Thymus (tissue), 11 donors: ENCODE measurements around the gene SLC10A4. TPM values are rescaled to one million over a fixed set of nuclear protein-coding genes. Genes with fewer than 3 reads are reported as not detected.
A peak's percentile ranks its signal among the peaks of the same experiment; 100 is the strongest.

Experiments
- DNase-seq, 9 donors: peaks; one replicate each; pipeline ENCODE4 v3.0.0-alpha.2; 2013; ENCODE audit warnings: low spot score in 9 of 9, low read depth in 6 of 9, missing footprints in 1 of 9
- H3K27ac ChIP-seq, 2 donors: one replicate each; pipeline ENCODE4 v1.5.1; 2013; ENCODE audit warnings: control low read depth in 1 of 2, low read depth in 1 of 2, low read length in 1 of 2, mild to moderate bottlenecking in 1 of 2, moderate library complexity in 1 of 2
- H3K27me3 ChIP-seq, 2 donors: one replicate each; pipeline ENCODE4 v1.5.1; 2013; ENCODE audit warnings: low read length in 1 of 2; ENCODE audit not compliant: control insufficient read depth in 2 of 2, insufficient read depth in 1 of 2
- H3K36me3 ChIP-seq, 2 donors: one replicate each; pipeline ENCODE4 v1.5.1; 2013; ENCODE audit warnings: low read length in 1 of 2, mild to moderate bottlenecking in 1 of 2, moderate library complexity in 1 of 2; ENCODE audit not compliant: control insufficient read depth in 2 of 2, insufficient read depth in 2 of 2
- H3K4me1 ChIP-seq, 2 donors: one replicate each; pipeline ENCODE4 v1.5.1; 2013; ENCODE audit warnings: low read length in 2 of 2; ENCODE audit not compliant: control insufficient read depth in 2 of 2, insufficient read depth in 2 of 2
- H3K4me3 ChIP-seq, 2 donors: one replicate each; pipeline ENCODE4 v1.5.1; 2013; ENCODE audit warnings: low read length in 2 of 2, control low read depth in 1 of 2, mild to moderate bottlenecking in 1 of 2
- H3K9me3 ChIP-seq, 2 donors: one replicate each; pipeline ENCODE4 v1.5.1; 2013; ENCODE audit warnings: low read length in 1 of 2, mild to moderate bottlenecking in 1 of 2; ENCODE audit not compliant: control insufficient read depth in 2 of 2, insufficient read depth in 1 of 2
- WGBS: extraction: QIAGEN DNeasy Blood & Tissue Kit; methylation state at CpG from one replicate; pipeline ENCODE4 v1.1.7; 2013; 5-methylcytosine and 5-hydroxymethylcytosine counted together
- polyA plus RNA-seq: library from polyadenylated mRNA; stranded (reverse); fragments of 200-250 nt; gene quantifications from one replicate; pipeline ENCODE4 v1.2.3, GENCODE V29; 2013
- total RNA-seq: library from RNA; stranded (reverse); fragments of 120-200 nt; gene quantifications from one replicate; pipeline ENCODE4 v1.2.4, GENCODE V29; 2013
- donor health status: healthy.

The SLC10A4 gene
- total and polyA plus RNA-seq, 2 donors: 0.14 to 0.39 TPM

GRCh38 chr4:48481581-48481980 is 1.6 kb upstream of the SLC10A4 start:
- no peak overlapping the region for H3K27ac ChIP-seq
- no peak for DNase-seq
- peaks cover 3 to 5% of the 10 kb centered on the region in 2 donors for H3K4me1 ChIP-seq
- H3K36me3 ChIP-seq: no peaks in the 10 kb centered on the region
- H3K4me3 ChIP-seq: no peak overlapping the region
- peaks cover 30 to 63% of the 10 kb centered on the region in 2 donors for H3K27me3 ChIP-seq
- peaks cover 0 to 1% of the 10 kb centered on the region in 2 donors for H3K9me3 ChIP-seq
- WGBS: 71% methylated on average over 1 of the region's 1 CpG

GRCh38 chr4:48483777-48484493 is 792 bp downstream of the SLC10A4 start:
- Histone ChIP-seq H3K36me3 (no peaks in the 10 kb centered on the region), H3K27me3 (peaks cover 44 to 83% of the 10 kb centered on the region in 2 donors), H3K27ac (no peak overlapping the region), H3K4me3 (peak overlapping the region in 1 of 2 donors; percentile 42), H3K4me1 (peaks cover 3 to 5% of the 10 kb centered on the region in 2 donors), H3K9me3 (peaks cover 0 to 1% of the 10 kb centered on the region in 2 donors)
- no peak for DNase-seq
- 12% methylated on average over 66 of the region's 66 CpGs for WGBS

GRCh38 chr4:48484494-48485168 is 1.5 kb downstream of the SLC10A4 start:
- peaks cover 47 to 89% of the 10 kb centered on the region in 2 donors for H3K27me3 ChIP-seq
- no peak overlapping the region for H3K27ac ChIP-seq
- H3K4me3 ChIP-seq: no peak overlapping the region
- WGBS: 21% methylated on average over 22 of the region's 22 CpGs
- H3K9me3 ChIP-seq: peaks cover 0 to 1% of the 10 kb centered on the region in 2 donors
- peaks cover 3 to 5% of the 10 kb centered on the region in 2 donors for H3K4me1 ChIP-seq
- H3K36me3 ChIP-seq: no peaks in the 10 kb centered on the region
- no peak for DNase-seq

- Histone ChIP-seq H3K36me3 (no peaks in the 10 kb centered on the region), H3K4me3 (no peak overlapping the region), H3K27me3 (peaks cover 45 to 81% of the 10 kb centered on the region in 2 donors), H3K27ac (no peak overlapping the region), H3K4me1 (peaks cover 2 to 9% of the 10 kb centered on the region in 2 donors), H3K9me3 (peaks cover 0 to 1% of the 10 kb centered on the region in 2 donors)
- no peak for DNase-seq
- WGBS: 13% methylated on average over 14 of the region's 14 CpGs
Observed at GRCh38 chr4:48489683-48490011, 6.5 kb downstream of the SLC10A4 start.

- peaks cover 2 to 9% of the 10 kb centered on the region in 2 donors for H3K4me1 ChIP-seq
Observed at GRCh38 chr4:48490012-48490679, 7.0 kb downstream of the SLC10A4 start, which contains the start of gene ZAR1. TSS of gene ZAR1 (plus strand) at chr4:48490252. CDS start at chr4:48490292, 40 bp downstream.

GRCh38 chr4:48490680-48491513 is 7.8 kb downstream of the SLC10A4 start:
- WGBS: 15% methylated on average over 104 of the region's 104 CpGs
- H3K9me3 ChIP-seq: peaks cover 0 to 1% of the 10 kb centered on the region in 2 donors
- peaks cover 2 to 9% of the 10 kb centered on the region in 2 donors for H3K4me1 ChIP-seq
- no peak overlapping the region for H3K27ac ChIP-seq
- DNase-seq: peak in 3 of 9 donors; percentile 13 to 45 (median 31)
- H3K36me3 ChIP-seq: no peaks in the 10 kb centered on the region
- peak overlapping the region in 1 of 2 donors; percentile 37 for H3K4me3 ChIP-seq
- peaks cover 41 to 68% of the 10 kb centered on the region in 2 donors for H3K27me3 ChIP-seq

More at GRCh38 chr4:48490012-48490679, 7.0 kb downstream of the SLC10A4 start, which contains the start of gene ZAR1:
- H3K27me3 ChIP-seq: peaks cover 41 to 76% of the 10 kb centered on the region in 2 donors
- no peak within 1 kb of the TSS for H3K27ac ChIP-seq
- peaks cover 0 to 1% of the 10 kb centered on the region in 2 donors for H3K9me3 ChIP-seq
- H3K36me3 ChIP-seq: no peaks in the 10 kb centered on the region
- peak within 1 kb of the TSS in 1 of 2 donors; percentile 37 for H3K4me3 ChIP-seq
- 4% methylated on average over 80 of the region's 80 CpGs for WGBS
- DNase-seq: no peak

- Histone ChIP-seq H3K9me3 (peaks cover 0 to 1% of the 10 kb centered on the region in 2 donors), H3K27me3 (peaks cover 41 to 62% of the 10 kb centered on the region in 2 donors), H3K27ac (no peak overlapping the region), H3K4me3 (no peak overlapping the region), H3K36me3 (no peaks in the 10 kb centered on the region), H3K4me1 (peaks cover 2 to 9% of the 10 kb centered on the region in 2 donors)
- DNase-seq: no peak
- 81% methylated on average over 23 of the region's 23 CpGs for WGBS
Observed at GRCh38 chr4:48491514-48492176, 8.5 kb downstream of the SLC10A4 start.

GRCh38 chr4:48493452-48494100 is 10.4 kb downstream of the SLC10A4 start:
- 93% methylated on average over 4 of the region's 4 CpGs for WGBS
- H3K4me1 ChIP-seq: peaks cover 2 to 9% of the 10 kb centered on the region in 2 donors
- peaks cover 27 to 43% of the 10 kb centered on the region in 2 donors for H3K27me3 ChIP-seq
- no peak for DNase-seq
- H3K9me3 ChIP-seq: peaks cover 0 to 1% of the 10 kb centered on the region in 2 donors
- H3K36me3 ChIP-seq: peaks cover 0 to under 1% of the 10 kb centered on the region in 2 donors
- H3K27ac ChIP-seq: no peak overlapping the region
- H3K4me3 ChIP-seq: no peak overlapping the region
